HG03342 (cell line): ENCODE measurements around the gene AGPAT2.
"Not testable (repeated sequence)": the region's sequence is repeated elsewhere in the genome, so short reads cannot be mapped to it uniquely, and the experiment has no call there.

Experiments used
- ATAC-seq: cut with Tn5 transposase; IDR thresholded peaks from one replicate; pipeline ENCODE4 v1.9.1; 2021; ENCODE audit warnings: mild to moderate bottlenecking, moderate library complexity; ENCODE audit not compliant: unreplicated experiment

Gene AGPAT2

DNA sequence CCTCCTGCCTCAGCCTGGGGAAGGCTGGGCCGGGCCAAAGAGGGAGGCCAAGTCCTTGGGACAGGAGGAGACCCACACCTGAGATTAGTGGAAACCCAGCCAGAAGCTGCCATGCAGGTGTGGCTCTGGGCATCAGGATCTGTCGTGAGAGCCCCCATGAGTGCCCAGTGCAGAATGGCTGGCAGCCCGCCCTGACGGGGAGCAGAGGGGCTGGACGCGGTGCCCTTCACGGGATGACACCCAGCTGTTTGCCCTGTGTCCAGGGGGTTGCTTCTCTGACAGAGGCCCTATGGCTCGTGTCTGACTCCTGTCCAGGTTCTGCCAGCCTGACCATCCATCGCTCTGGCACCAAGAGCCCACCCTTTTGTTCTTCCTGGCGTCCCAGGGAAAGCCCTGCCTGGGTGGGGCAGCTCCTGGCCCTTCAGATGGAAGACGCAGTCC, 33.7 kb upstream of the AGPAT2 start:
- ATAC-seq: no peak

- no peak for ATAC-seq
Measured at GRCh38 chr9:136720251-136720897, 33.1 kb upstream of the AGPAT2 start.

DNA sequence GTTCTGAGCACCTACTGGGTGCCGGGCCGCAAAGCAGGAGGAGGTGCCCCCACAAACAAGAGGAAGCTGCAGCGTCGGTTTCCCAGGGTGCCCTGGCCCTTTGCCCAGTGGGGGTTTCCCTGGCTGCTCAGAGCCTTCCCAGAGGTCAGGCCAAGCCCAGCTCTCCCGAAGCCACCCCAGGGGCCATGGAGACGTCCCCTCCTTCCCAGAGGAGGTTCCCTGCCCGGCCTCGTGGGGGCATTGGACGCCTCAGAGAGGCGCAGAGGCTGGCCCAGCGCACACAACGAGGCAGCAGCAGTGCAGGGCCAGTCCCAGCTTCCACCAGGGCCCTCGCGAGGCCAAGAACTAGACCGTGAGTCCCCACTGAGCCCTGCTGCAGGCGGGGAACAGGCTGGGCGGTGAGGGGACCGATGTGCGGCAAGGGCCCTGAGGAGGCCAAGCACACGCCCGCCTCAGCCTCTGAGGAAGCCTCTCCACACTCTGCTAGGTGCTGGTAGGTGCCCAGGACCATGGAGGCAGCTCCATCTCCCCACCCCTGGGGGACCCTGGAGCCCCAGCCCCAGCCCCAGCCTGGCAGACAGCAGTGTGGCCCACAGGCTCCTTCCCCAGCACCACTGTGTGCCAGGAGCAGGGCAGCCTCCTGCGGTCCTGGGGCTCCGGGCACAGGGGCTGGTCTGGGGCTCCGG, 32.1 kb upstream of the AGPAT2 start:
- no peak for ATAC-seq

DNA sequence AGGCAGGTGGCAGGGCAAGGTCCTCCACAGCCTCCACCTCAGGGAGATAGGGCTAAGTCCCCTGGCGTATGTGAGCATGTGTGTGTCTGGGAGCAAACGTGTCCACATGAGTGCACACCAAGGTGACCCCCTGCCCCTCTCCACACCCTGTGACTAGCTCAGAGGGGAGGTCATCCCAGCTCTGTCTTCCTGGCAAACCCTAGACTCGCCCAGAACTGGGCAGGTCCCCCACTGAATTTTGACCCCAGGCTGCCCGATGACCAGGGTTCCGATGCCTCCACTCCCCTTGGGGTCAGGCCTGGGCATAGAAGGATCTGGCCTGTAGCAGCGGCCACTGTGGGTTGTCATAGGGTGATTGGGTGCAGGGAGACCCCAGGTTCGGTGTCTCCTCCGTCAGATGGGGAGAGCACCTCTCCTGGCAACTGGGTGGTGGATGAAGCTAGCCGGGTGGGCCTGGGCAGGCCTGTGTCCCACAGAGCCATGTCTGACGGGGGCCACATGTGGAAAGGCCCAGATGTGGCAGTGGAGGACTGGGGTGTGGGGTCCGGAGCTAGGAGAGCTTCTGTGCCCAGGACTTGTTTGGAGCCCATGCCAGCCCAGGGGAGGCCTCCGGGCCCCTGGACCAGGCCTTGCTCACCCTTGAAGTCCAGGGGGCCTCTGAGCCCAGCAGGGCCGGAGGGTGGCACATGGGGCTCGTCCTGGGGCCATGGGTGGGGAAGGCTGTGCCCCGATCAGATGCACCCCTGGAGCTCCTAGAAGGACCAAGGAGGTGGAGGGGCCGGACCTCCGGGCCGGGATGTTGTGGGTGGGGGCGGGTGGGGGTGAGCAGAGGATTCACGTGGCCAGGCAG, 31.3 kb upstream of the AGPAT2 start:
- no peak for ATAC-seq

GRCh38 chr9:136717399-136717798, 30.1 kb upstream of the AGPAT2 start:
- no peak for ATAC-seq

DNA sequence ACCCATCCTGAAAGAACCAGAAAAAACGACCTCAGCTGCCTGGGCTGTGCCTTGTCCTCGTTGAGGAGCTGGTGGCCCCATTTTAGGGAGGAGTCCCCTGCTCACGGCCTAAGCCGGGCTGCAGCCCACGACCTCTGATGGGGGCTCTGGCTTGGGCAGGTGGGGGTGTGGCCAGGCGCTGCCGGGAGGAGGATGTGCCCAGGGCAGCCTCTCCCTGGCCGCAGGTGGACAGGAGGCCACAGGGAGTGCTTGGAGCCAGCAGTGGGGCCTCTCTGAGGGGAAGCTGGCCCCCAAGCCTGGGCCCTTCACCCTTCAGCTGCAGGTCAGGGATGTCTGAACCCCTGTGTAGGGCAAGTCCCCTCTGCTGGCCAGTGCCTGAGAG, 27.6 kb upstream of the AGPAT2 start:
- no peak for ATAC-seq

GRCh38 chr9:136714096-136714892, 27.0 kb upstream of the AGPAT2 start:
- no peak for ATAC-seq

DNA sequence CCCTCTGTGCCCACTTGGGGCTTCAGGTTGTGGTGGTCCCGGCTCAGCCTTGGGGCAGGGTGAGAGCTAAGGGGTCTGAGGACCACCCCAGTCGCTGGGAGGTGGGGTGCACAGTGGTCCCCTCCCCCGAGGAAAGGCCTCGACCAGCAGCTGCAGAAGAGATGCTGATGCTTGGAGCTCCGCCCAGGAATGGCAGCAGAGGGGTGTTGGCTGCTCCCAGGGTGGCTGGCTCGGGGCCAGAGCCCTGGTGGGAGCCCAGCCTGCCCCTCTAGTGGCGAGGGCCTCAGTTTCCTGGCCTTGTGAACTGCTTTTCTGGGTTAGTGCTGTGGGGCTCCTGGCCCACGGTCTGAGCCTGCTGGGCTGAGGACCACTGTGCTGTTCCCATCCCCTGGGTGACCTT, 26.3 kb upstream of the AGPAT2 start:
- ATAC-seq: no peak

DNA sequence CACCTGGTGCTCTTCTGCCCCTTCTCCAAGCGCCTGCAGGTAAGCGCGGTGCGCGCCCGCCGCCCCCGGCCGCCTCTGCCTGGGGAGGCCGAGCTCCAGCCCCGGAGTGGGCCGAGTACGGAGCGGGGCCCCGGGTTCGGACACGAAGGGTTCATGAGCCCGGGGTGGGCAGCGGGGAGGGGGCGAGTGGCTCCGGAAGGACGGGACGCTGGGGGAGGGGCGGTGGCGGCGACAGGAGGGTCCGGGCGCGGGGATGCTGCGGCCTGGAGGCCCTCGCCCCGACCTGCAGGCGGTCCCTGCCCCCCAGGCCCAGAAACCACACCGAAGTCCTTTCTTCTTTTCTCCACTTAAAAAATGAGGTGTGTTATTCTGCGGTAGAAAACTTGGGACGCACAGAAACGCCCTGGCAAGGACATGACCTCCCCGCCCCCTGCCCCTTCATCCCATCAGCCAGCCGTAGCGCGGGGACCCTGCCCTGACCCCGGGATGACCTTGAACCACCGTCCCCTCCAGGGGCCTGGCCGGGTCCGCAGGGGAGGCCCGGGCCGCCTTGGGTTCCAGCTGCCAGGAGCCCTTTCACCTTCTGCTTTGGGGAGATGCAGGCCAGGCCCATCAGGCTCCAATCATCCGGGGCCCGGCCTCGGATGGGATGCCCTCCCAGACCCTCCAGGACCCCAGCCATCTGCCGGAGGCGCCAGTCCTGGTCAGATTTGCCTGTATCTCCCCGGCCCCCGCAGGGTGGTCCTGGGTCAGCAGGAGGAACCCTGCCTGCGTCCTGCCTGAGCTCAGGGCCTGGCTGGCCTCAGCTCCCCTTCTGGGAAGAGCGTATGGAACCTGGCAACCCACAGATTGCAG, 25.7 kb upstream of the AGPAT2 start:
- no peak for ATAC-seq

GRCh38 chr9:136711751-136712689, 24.8 kb upstream of the AGPAT2 start, which contains the start of gene DIPK1B:
TSS of gene DIPK1B (plus strand) at chr9:136712572. CDS start at chr9:136712666, 94 bp downstream.
- ATAC-seq: no peak

- ATAC-seq: not testable (repeated sequence)
Measured at GRCh38 chr9:136711219-136711648, 24.0 kb upstream of the AGPAT2 start.

DNA sequence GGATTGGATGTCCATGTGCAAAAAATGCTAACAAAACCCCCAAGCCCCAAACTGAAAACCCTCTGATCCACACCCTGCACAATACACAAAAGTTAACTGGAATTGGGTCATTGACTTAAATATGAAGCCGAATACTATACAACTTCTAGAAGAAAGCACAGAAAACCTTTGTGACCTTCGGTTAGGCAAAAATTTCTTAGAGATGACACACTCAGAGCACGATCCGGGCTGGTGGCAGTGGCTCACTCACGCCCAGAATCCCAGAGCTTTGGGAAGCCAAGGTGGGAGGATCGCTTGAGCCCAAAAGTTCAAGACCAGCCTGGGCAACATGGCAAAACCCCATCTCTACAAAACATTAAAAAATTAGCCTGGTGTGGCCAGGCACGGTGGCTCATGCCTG, 23.3 kb upstream of the AGPAT2 start:
- ATAC-seq: no peak

GRCh38 chr9:136709454-136710109, 22.3 kb upstream of the AGPAT2 start:
- no peak for ATAC-seq

DNA sequence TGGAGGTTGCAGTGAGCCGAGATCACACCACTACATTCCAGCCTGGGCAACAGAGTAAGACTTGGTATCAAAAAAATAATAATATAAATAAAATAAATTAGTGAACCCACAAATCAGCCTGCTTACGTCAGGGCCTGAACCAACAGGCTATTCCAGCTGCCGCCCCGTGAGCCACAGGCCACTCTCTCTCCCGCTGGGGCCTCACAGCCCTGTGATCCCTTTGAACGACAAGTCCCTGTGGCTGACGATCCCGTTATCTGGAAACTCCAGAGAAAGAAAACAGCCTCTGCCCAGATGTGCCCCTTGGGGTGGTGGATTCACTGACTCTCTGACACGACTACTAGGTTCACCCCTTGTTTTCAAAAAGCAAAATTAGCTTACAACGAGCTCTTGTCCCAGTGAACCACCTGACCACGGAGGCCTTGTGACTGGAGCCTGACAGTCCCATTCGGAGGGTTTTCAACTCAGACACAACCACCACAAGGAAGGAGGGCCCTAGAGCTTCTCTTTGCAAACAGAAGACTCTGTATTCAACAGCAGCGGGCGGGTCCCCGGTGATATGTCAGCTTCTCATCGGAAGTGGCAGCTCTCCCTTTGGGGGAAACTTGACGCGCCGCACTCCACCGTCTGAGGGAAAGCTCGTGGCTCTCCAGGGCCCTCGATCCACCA, 20.7 kb upstream of the AGPAT2 start:
- no peak for ATAC-seq

DNA sequence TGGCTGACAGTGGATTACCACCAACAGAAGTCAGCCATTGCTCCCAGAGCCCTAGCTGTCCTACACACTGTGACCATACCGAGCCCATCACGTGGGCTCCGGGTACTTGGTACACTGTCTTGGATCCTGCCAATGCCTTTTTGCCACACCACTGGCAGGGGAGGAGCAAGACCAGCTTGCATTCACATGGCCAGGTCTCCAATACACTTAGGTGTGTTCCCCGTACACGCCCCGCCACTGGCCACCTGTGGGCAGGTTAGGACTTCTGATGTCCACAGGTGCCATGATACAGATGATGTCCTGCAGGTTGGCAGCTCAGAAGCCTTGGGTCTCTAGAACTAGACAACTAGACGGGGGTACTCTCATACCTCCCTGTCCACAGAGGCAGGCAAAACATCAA, 19.8 kb upstream of the AGPAT2 start:
- no peak for ATAC-seq

- no peak for ATAC-seq
Measured at GRCh38 chr9:136705564-136705963, 18.3 kb upstream of the AGPAT2 start.

- ATAC-seq: not testable (repeated sequence)
Measured at GRCh38 chr9:136704741-136705140, 17.5 kb upstream of the AGPAT2 start.
